MCF 10A (cell line): ENCODE data around the gene LYL1. TPM values are rescaled to one million over a fixed set of nuclear protein-coding genes. Genes with fewer than 3 reads are reported as not detected.

ENCODE experiments used
- BruUV-seq: library from RNA; stranded (reverse); fragments of 400-500 nt; replicated peaks from 2 replicates; lab custom pipeline; 2021; lab: Mats Ljungman, UMichigan
- CTCF ChIA-PET: fragments of 300-600 bp; sonication (Branson Sonifier 250); formaldehyde crosslinking; extraction: SDS; loops from one replicate; lab custom pipeline; 2021; ENCODE audit warnings: antibody characterized with exemption, inconsistent platforms; lab: Yijun Ruan, JAX
- POLR2A ChIA-PET: fragments of 300-600, 350-650 bp; sonication (Branson Sonifier 250); formaldehyde crosslinking; extraction: SDS; loops from one replicate; lab custom pipeline; 2020; ENCODE audit warnings: antibody characterized with exemption, inconsistent platforms; lab: Yijun Ruan, JAX
- DNase-seq: peaks from one replicate; pipeline ENCODE4 v3.0.0-alpha.2; 2018; ENCODE audit not compliant: unreplicated experiment
- H3K27ac Mint-ChIP-seq: one replicate; pipeline ENCODE4 v1.8.0; 2022; ENCODE audit warnings: mild to moderate bottlenecking, low read depth, mixed read lengths; ENCODE audit not compliant: unreplicated experiment
- H3K27me3 Mint-ChIP-seq: one replicate; pipeline ENCODE4 v1.8.0; 2022; ENCODE audit warnings: mixed read lengths; ENCODE audit not compliant: insufficient read depth, unreplicated experiment
- H3K36me3 Mint-ChIP-seq: one replicate; pipeline ENCODE4 v1.8.0; 2022; ENCODE audit warnings: mild to moderate bottlenecking, moderate library complexity, mixed read lengths; ENCODE audit not compliant: insufficient read depth, unreplicated experiment
- H3K4me1 Mint-ChIP-seq: one replicate; pipeline ENCODE4 v1.8.0; 2022; ENCODE audit warnings: mixed read lengths; ENCODE audit not compliant: insufficient read depth, unreplicated experiment
- H3K4me3 Mint-ChIP-seq: one replicate; pipeline ENCODE4 v1.8.0; 2022; ENCODE audit warnings: mild to moderate bottlenecking, moderate library complexity, mixed read lengths; ENCODE audit not compliant: unreplicated experiment
- H3K9me3 Mint-ChIP-seq: one replicate; pipeline ENCODE4 v1.8.0; 2022; ENCODE audit warnings: mixed read lengths; ENCODE audit not compliant: unreplicated experiment
- CTCF ChIP-seq: fragments of 200-600 bp; IDR thresholded peaks from one replicate; pipeline ENCODE4 v1.8.0; 2022; ENCODE audit warnings: antibody characterized with exemption, mild to moderate bottlenecking; ENCODE audit not compliant: unreplicated experiment
- intact Hi-C: fragments of 100-400 bp; cut with micrococcal nuclease; formaldehyde crosslinking; loops from 2 replicates; pipeline ENCODE4 v1.14.1; 2022
- total RNA-seq: library from RNA; stranded (reverse); gene quantifications from 2 replicates; pipeline ENCODE4 v1.2.3, GENCODE V29; 2022

Gene LYL1
- total RNA-seq, 1 experiment from 2014 or later: not detected

DNA sequence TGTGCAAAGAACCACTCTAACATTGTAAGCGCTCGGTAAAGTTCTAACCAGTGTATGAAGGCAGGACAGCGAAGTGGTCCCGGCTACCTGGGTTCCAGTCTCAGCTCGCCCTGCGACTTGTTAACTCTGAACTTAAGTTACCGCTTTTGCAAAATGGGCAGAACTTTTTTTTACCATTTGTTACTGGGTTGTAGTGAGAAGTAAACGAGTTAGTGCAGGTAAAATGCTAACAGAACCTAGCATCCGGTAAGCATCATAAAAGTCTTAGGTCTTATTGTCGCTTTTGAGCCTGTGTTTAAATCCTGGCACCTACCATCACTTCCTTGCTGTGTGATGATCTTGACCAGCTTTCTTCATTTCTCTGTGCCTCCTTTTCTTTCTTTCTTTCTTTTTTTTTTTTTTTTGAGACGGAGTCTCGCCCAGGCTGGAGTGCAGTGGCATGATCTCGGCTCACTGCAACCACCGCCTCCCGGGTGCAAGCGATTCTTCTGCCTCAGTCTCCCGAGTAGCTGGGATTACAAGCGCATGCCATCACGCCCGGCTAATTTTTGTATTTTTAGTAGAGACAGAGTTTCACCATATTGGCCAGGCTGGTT is 14.6 kb upstream of the LYL1 start:
- H3K36me3 Mint-ChIP-seq: peaks cover 20% of the 10 kb centered on the region
- H3K9me3 Mint-ChIP-seq: no peaks in the 10 kb centered on the region
- ChIA-PET POLR2A (interaction anchor here (0.6 to 5.8 kb wide), 14 partner anchors 19 to 614 kb away, joined by 3 to 61 read pairs (median 5); partner anchors contain the start of genes IER2 and STX10), CTCF (interaction anchor here (0.5 to 0.9 kb wide), 2 partner anchors 11 to 148 kb away, joined by 3 read pairs; no protein-coding TSS in a partner anchor)
- no peak for DNase-seq
- intact Hi-C loops: loop anchor here (5.0 kb wide), 2 partner anchors 50 to 630 kb away; a partner anchor contains a TSS
- BruUV-seq: no TSS peak
- H3K4me1 Mint-ChIP-seq: peaks cover 29% of the 10 kb centered on the region
- peak overlapping the region; percentile 98 for H3K27ac Mint-ChIP-seq
- H3K27me3 Mint-ChIP-seq: no peaks in the 10 kb centered on the region
- TF ChIP-seq CTCF: no peak
- peak overlapping the region; percentile 98 for H3K4me3 Mint-ChIP-seq

DNA sequence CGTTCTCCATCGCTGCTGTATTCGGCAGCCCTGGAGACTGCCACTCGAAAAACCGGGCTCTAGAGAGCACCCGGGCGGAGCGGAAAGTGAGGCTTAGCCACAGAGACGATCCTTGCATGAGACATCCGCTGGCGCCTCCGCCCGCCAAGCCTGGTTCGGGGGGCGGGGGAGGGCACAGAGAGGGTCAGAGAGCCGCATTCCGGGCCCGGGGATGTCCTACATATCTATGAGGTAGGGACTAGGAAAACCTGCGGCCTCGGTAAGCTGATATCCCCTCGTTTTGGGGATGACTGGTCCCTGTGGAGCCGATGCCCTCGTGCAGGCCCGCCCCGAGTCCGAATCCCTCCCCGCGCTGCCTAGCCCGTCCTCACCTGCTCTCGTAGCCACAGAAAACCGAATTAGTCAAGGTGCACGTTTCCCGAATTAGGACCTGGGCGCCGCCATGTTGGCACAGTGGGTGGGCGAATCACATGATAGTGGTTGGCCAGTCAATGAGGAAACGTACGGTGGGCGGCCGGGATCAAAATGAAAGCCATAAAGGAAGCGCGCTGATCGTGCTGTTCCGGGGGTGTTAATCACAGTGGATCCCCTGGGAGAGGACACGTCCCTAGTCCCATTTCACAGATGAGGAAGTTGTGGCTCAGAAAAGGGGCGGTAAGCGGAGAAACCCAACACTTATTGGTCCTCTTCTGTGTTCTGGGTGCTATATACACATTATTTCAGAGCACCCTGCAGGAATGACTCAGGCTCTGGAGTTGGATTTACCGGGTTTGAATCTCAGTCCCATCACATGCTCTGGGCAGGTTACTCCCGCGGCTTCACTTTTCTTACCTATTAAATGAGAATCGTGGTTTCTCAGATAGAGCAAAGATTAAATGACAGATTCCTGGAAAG is 13.9 kb upstream of the LYL1 start, which contains the start of gene TRMT1:
TRMT1 (minus strand) TSS at position 459 of the 894 bp plus-strand sequence; CDS start at position 118, 341 bp downstream.
- TSS peak; percentile 75 for BruUV-seq
- H3K27ac Mint-ChIP-seq: peak within 1 kb of the TSS; percentile 98
- peak within 1 kb of the TSS; percentile 98 for H3K4me3 Mint-ChIP-seq
- CTCF ChIA-PET: interaction anchor here (0.6 to 1.5 kb wide), 4 partner anchors 55 to 134 kb away, joined by 3 read pairs; no protein-coding TSS in a partner anchor
- H3K4me1 Mint-ChIP-seq: peaks cover 22% of the 10 kb centered on the region
- no peaks in the 10 kb centered on the region for H3K27me3 Mint-ChIP-seq
- no peak for TF ChIP-seq CTCF
- intact Hi-C loops: loop anchor here (5.0 kb wide), 2 partner anchors 51 to 631 kb away; a partner anchor contains a TSS
- peaks cover 26% of the 10 kb centered on the region for H3K36me3 Mint-ChIP-seq
- no peaks in the 10 kb centered on the region for H3K9me3 Mint-ChIP-seq
- peak; percentile 95 for DNase-seq
- POLR2A ChIA-PET: interaction anchor here (0.5 to 5.8 kb wide), 12 partner anchors 12 to 189 kb away, joined by 3 to 61 read pairs (median 4); no protein-coding TSS in a partner anchor

GRCh38 chr19:13115936-13116281 is 13.3 kb upstream of the LYL1 start:
- BruUV-seq: no TSS peak
- DNase-seq: no peak
- intact Hi-C loops: loop anchor here (5.0 kb wide), 2 partner anchors 51 to 631 kb away; a partner anchor contains a TSS
- Mint-ChIP-seq H3K27ac (peak overlapping the region; percentile 98), H3K36me3 (peaks cover 26% of the 10 kb centered on the region), H3K4me3 (peak overlapping the region; percentile 98), H3K4me1 (peaks cover 19% of the 10 kb centered on the region), H3K27me3 (no peaks in the 10 kb centered on the region), H3K9me3 (no peaks in the 10 kb centered on the region)
- CTCF ChIA-PET: interaction anchor here (0.6 to 1.5 kb wide), 4 partner anchors 54 to 133 kb away, joined by 3 read pairs; no protein-coding TSS in a partner anchor
- POLR2A ChIA-PET: interaction anchor here (0.7 to 5.8 kb wide), 7 partner anchors 12 to 155 kb away, joined by 3 to 61 read pairs (median 4); no protein-coding TSS in a partner anchor
- no peak for TF ChIP-seq CTCF
